Esophagus muscularis mucosa (tissue), 4 donors: Measurements from ENCODE around the gene PPP2R1A. TPM values are rescaled to one million over a fixed set of nuclear protein-coding genes. Genes with fewer than 3 reads are reported as not detected.
"Not testable (repeated sequence)": the region's sequence is repeated elsewhere in the genome, so short reads cannot be mapped to it uniquely, and the experiment has no call there.

Source experiments
- DNase-seq: peaks from one replicate; pipeline ENCODE4 v3.0.0-alpha.2; 2017; ENCODE audit errors: extremely low spot score
- H3K27ac ChIP-seq, 4 donors: fragments of 200-600 bp; sonication (generic); replicated peaks in 1 of 4; 1 replicate in 3 of 4; 2 replicates in 1 of 4; pipeline ENCODE4 v1.5.1; 2016 to 2019; ENCODE audit warnings: mild to moderate bottlenecking in 1 of 4
- H3K27me3 ChIP-seq, 4 donors: fragments of 200-600 bp; sonication (generic); one replicate each; pipeline versions ENCODE4 v1.5.1 to v1.6.0; 2016 to 2019
- H3K36me3 ChIP-seq, 4 donors: fragments of 200-600 bp; sonication (generic); one replicate each; pipeline ENCODE4 v1.5.1; 2016 to 2019
- H3K4me1 ChIP-seq, 4 donors: fragments of 200-600 bp; sonication (generic); one replicate each; pipeline ENCODE4 v1.5.1; 2016 to 2019
- H3K4me3 ChIP-seq, 4 donors: fragments of 200-600 bp; sonication (generic); 1 replicate in 2 of 4; 2 replicates in 2 of 4; pipeline ENCODE4 v1.5.1; 2016 to 2019; ENCODE audit warnings: mild to moderate bottlenecking in 4 of 4, moderate library complexity in 1 of 4
- H3K9me3 ChIP-seq, 4 donors: fragments of 200-600 bp; sonication (generic); 1 replicate in 3 of 4; 2 replicates in 1 of 4; pipeline ENCODE4 v1.5.1; 2016 to 2019
- EP300 ChIP-seq: sonication (generic); formaldehyde crosslinking; IDR thresholded peaks from one replicate; pipeline ENCODE4 v1.6.1; 2017; ENCODE audit warnings: antibody characterized with exemption
- POLR2A ChIP-seq: fragments of 450-650 bp; IDR thresholded peaks from one replicate; pipeline ENCODE4 v1.6.1; 2017; ENCODE audit warnings: antibody characterized with exemption, moderate library complexity, mild to moderate bottlenecking, low read depth
- POLR2AphosphoS5 ChIP-seq, 2 donors: sonication (generic); formaldehyde crosslinking; IDR thresholded peaks; one replicate each; pipeline ENCODE4 v1.6.1; 2017; ENCODE audit warnings: antibody characterized with exemption in 2 of 2
- WGBS: methylation state at CpG from one replicate; pipeline ENCODE4 v1.1.5; 2018; 5-methylcytosine and 5-hydroxymethylcytosine counted together
- intact Hi-C: fragments of 100-400 bp; cut with DNase I; formaldehyde crosslinking; loops from one replicate; pipeline ENCODE4 v1.15.1; 2023
- total RNA-seq, 4 donors: library from RNA; depleted of rRNA; stranded (reverse); fragments of >200 nt; gene quantifications; one replicate each; pipeline versions ENCODE4 v1.1.0 to v1.2.1, GENCODE V29; 2016
- TF ChIP-seq, protein P1 (sequence below), 3 experiments: fragments of 200-600 bp in 2 of 3; fragments of 450-650 bp in 1 of 3; sonication (generic) in 2 of 3; IDR thresholded peaks; one replicate each; pipeline ENCODE4 v1.5.1; 2017 to 2019; ENCODE audit warnings: antibody characterized with exemption in 3 of 3, mild to moderate bottlenecking in 2 of 3, moderate library complexity in 1 of 3

PPP2R1A gene
- total RNA-seq, 4 donors from 2014 or later = 192 to 304 (median 221) TPM

DNA sequence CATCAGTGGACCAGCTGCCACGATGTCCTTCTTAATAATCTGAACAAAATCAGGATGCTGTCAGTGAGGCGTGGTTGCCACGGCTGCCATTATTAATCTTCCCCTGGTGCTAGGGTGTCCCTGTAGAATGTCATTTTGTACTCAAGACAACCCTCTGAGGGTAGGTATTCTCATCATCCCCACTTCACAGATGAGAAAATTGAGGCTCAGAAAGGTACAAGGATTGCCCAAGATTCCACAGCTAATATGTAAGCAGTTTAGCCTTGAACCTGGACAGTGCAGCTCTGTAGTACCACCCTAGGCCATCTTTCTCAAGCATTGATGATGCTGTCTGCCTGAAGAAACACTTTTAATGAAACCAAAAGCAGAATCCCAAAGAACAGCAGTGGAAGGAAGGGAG lies 8.1 kb downstream of the PPP2R1A start:
- no peaks in the 10 kb centered on the region for H3K9me3 ChIP-seq
- WGBS = 80% methylated on average over 3 of the region's 3 CpGs
- intact Hi-C loops = no loop called here
- H3K36me3 ChIP-seq = peaks cover 19 to 73% (median 47%) of the 10 kb centered on the region in 4 donors
- H3K4me3 ChIP-seq = no peak overlapping the region
- H3K27me3 ChIP-seq = no peaks in the 10 kb centered on the region
- peak overlapping the region in 2 of 4 donors; percentile 34 to 75 for H3K27ac ChIP-seq
- DNase-seq = no peak
- H3K4me1 ChIP-seq = peaks cover 77 to 94% (median 86%) of the 10 kb centered on the region in 4 donors
- TF ChIP-seq, protein P1, sequence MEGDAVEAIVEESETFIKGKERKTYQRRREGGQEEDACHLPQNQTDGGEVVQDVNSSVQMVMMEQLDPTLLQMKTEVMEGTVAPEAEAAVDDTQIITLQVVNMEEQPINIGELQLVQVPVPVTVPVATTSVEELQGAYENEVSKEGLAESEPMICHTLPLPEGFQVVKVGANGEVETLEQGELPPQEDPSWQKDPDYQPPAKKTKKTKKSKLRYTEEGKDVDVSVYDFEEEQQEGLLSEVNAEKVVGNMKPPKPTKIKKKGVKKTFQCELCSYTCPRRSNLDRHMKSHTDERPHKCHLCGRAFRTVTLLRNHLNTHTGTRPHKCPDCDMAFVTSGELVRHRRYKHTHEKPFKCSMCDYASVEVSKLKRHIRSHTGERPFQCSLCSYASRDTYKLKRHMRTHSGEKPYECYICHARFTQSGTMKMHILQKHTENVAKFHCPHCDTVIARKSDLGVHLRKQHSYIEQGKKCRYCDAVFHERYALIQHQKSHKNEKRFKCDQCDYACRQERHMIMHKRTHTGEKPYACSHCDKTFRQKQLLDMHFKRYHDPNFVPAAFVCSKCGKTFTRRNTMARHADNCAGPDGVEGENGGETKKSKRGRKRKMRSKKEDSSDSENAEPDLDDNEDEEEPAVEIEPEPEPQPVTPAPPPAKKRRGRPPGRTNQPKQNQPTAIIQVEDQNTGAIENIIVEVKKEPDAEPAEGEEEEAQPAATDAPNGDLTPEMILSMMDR (IDR thresholded peaks at IDR 0.05) = no peak
- no peak for TF ChIP-seq POLR2AphosphoS5 (IDR thresholded peaks at IDR 0.05)
- no peak for TF ChIP-seq EP300
- no peak for TF ChIP-seq POLR2A

DNA sequence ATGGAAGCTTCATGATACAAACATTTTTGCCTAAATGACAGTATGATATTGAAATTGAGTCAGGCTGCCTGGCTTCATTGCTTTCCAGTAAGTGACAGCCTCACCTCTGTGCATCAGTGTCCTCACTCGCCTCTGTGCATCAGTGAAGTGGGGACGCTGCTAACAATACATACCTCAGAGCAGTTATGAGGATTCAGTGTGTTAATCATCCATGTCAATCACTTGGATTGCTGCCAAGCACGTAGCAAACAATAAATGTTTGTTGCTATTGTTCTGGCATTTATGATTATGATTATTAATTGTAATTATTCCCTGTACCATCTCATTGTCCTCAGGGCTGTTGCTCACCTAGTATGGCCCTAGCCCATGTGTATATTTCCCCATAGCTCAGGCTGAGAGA lies 8.8 kb downstream of the PPP2R1A start:
- no peak overlapping the region for H3K4me3 ChIP-seq
- peaks cover 70 to 93% (median 79%) of the 10 kb centered on the region in 4 donors for H3K4me1 ChIP-seq
- H3K27ac ChIP-seq = peak overlapping the region in 3 of 4 donors; percentile 42 to 75 (median 65)
- no peak for DNase-seq
- no peaks in the 10 kb centered on the region for H3K9me3 ChIP-seq
- H3K36me3 ChIP-seq = peaks cover 25 to 74% (median 50%) of the 10 kb centered on the region in 4 donors
- TF ChIP-seq POLR2AphosphoS5 (IDR thresholded peaks at IDR 0.05) (no peak), EP300 (no peak), POLR2A (no peak)
- TF ChIP-seq, protein P1 (IDR thresholded peaks at IDR 0.05) = no peak
- 44% methylated on average over 3 of the region's 3 CpGs for WGBS
- no peaks in the 10 kb centered on the region for H3K27me3 ChIP-seq
- intact Hi-C loops = no loop called here

DNA sequence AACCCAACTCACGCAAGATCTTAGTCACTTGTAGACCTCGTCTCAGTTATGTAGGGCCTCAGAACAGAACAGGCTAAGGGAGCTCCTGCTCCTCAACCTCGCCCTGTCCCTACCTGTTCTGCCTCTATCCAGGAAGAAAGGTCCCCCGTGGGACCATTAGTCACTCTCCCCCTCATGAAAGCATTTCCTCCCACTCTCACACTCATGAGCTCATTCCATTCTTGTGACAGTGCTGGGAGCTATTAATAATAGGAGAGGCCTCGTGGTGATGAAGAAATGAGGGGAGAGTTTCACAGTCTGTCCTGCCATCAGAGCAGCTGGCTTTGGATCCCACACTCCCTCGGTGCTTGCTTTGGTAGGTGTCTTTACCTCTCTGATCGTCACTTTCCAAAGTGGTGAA lies 10.2 kb downstream of the PPP2R1A start:
- TF ChIP-seq EP300 (no peak), POLR2AphosphoS5 (IDR thresholded peaks at IDR 0.05) (peak; percentile 74 to 77)
- TF ChIP-seq, protein P1 (IDR thresholded peaks at IDR 0.05) = no peak
- Histone ChIP-seq H3K4me1 (peaks cover 57 to 81% (median 65%) of the 10 kb centered on the region in 4 donors), H3K27me3 (no peaks in the 10 kb centered on the region), H3K4me3 (no peak overlapping the region), H3K27ac (peak overlapping the region; percentile 65 to 75 (median 70)), H3K36me3 (peaks cover 35 to 81% (median 63%) of the 10 kb centered on the region in 4 donors), H3K9me3 (no peaks in the 10 kb centered on the region)
- DNase-seq = no peak
- intact Hi-C loops = loop anchor here (2.0 kb wide), 1 partner anchor 61 kb away; the partner anchor contains the start of gene ZNF616
- WGBS = 33% methylated on average over 7 of the region's 7 CpGs

DNA sequence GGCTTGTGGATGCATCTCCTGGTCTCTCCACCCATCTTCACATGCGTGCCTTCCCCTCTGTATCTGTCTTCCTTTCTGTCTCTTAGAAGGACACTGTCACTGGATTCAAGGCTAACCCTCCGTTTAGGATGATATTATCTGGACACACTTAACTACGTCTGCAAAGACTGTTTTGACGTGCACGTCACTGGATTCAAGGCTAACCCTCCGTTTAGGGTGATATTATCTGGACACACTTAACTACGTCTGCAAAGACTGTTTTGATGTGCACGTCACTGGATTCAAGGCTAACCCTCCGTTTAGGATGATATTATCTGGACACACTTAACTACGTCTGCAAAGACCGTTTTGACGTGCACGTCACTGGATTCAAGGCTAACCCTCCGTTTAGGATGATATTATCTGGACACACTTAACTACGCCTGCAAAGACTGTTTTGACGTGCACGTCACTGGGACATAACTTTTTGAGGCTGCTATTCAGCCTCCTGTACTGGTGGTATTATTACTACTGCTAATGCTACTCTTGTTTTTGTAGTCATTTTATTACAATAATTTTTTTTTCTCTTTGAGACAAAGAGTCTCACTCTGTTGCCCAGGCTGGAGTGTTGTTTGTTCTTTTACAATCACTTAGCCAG lies 11.0 kb downstream of the PPP2R1A start:
- H3K4me3 ChIP-seq, H3K27me3 ChIP-seq, H3K9me3 ChIP-seq, DNase-seq: not testable (repeated sequence)
- Histone ChIP-seq H3K27ac (peak overlapping the region; percentile 65 to 75 (median 70)), H3K4me1 (peaks cover 50 to 80% (median 60%) of the 10 kb centered on the region in 4 donors), H3K36me3 (peaks cover 43 to 81% (median 64%) of the 10 kb centered on the region in 4 donors)
- WGBS = 74% methylated on average over 17 of the region's 17 CpGs
- intact Hi-C loops = loop anchor here (2.0 kb wide), 1 partner anchor 62 kb away; the partner anchor contains the start of gene ZNF616

DNA sequence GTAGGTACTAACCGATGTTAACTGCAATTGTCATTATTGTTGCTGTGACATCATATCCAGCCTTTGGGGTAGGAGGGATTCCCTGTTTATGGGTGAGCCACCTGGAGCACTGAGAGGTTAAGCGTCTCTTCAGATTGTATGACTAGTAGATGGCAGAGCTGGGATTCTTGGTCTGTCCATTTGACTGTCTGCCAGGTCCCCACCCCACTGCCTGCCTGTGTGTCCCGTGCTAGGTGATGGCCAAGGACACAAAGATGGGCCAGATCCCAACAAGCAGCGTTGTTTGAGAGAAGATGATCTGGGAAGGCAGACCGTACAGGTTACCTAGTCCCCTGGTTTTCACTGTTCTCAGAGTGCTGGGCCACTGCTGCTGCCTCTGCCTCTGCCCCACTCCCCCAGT lies 16.6 kb downstream of the PPP2R1A start:
- Histone ChIP-seq H3K9me3 (no peaks in the 10 kb centered on the region), H3K27ac (no peak overlapping the region), H3K36me3 (peaks cover 77 to 100% (median 98%) of the 10 kb centered on the region in 4 donors), H3K4me1 (peaks cover 5 to 47% (median 24%) of the 10 kb centered on the region in 4 donors), H3K27me3 (no peaks in the 10 kb centered on the region), H3K4me3 (no peak overlapping the region)
- intact Hi-C loops = no loop called here
- TF ChIP-seq, protein P1 (IDR thresholded peaks at IDR 0.05) = no peak
- no peak for TF ChIP-seq EP300
- no peak for TF ChIP-seq POLR2AphosphoS5 (IDR thresholded peaks at IDR 0.05)
- TF ChIP-seq POLR2A = no peak
- no peak for DNase-seq
- 66% methylated on average over 4 of the region's 5 CpGs for WGBS
